GM06990 (cell line): ENCODE data around the gene RPL38.

Source experiments
- DNase-seq: peaks from one replicate; pipeline ENCODE4 v3.0.0-alpha.2; 2011; ENCODE audit not compliant: insufficient read length; ENCODE audit errors: extremely low read depth
- H3K27me3 ChIP-seq: replicated peaks from 2 replicates; pipeline ENCODE4 v1.6.0; 2011; ENCODE audit warnings: low read length; ENCODE audit not compliant: control insufficient read depth, insufficient read depth
- H3K36me3 ChIP-seq: 2 replicates; pipeline ENCODE4 v1.5.1; 2011; ENCODE audit warnings: low read length; ENCODE audit not compliant: control insufficient read depth, insufficient read depth
- H3K4me3 ChIP-seq: replicated peaks from 2 replicates; pipeline ENCODE4 v1.5.1; 2011; ENCODE audit warnings: low read depth, mild to moderate bottlenecking, control low read depth, low read length
- CTCF ChIP-seq: IDR thresholded peaks from 2 replicates; pipeline ENCODE4 v1.5.1; 2011; ENCODE audit warnings: low read length, control low read depth, mild to moderate bottlenecking, inconsistent platforms; ENCODE audit not compliant: insufficient read depth, poor library complexity, severe bottlenecking

The RPL38 gene

GRCh38 chr17:74198694-74199093, 4.8 kb upstream of the RPL38 start:
- peaks cover 1% of the 10 kb centered on the region; the same call in 1 of the 2 replicates for H3K27me3 ChIP-seq
- TF ChIP-seq CTCF, result no peak
- H3K36me3 ChIP-seq, result no peaks in the 10 kb centered on the region
- no peak for DNase-seq
- no peak overlapping the region for H3K4me3 ChIP-seq

- DNase-seq, result peak; percentile 52
- peak; percentile 98 for TF ChIP-seq CTCF
- H3K4me3 ChIP-seq, result no peak overlapping the region
- peaks cover 1% of the 10 kb centered on the region; the same call in 1 of the 2 replicates for H3K27me3 ChIP-seq
- H3K36me3 ChIP-seq, result no peaks in the 10 kb centered on the region; the same call in 1 of the 2 replicates
Measured at GRCh38 chr17:74199306-74200092, 4.0 kb upstream of the RPL38 start.

GRCh38 chr17:74200112-74200511, 3.4 kb upstream of the RPL38 start:
- no peak for TF ChIP-seq CTCF
- peaks cover 3% of the 10 kb centered on the region for H3K36me3 ChIP-seq
- no peak overlapping the region for H3K4me3 ChIP-seq
- no peak for DNase-seq
- peaks cover 1% of the 10 kb centered on the region; the same call in 1 of the 2 replicates for H3K27me3 ChIP-seq

- H3K4me3 ChIP-seq, result no peak overlapping the region
- TF ChIP-seq CTCF, result no peak
- H3K36me3 ChIP-seq, result peaks cover 11% of the 10 kb centered on the region
- H3K27me3 ChIP-seq, result no peaks in the 10 kb centered on the region; the same call in 1 of the 2 replicates
- DNase-seq, result no peak
Measured at GRCh38 chr17:74201250-74201649, 2.2 kb upstream of the RPL38 start.

- H3K27me3 ChIP-seq, result no peaks in the 10 kb centered on the region; the same call in 1 of the 2 replicates
- no peak for DNase-seq
- no peak overlapping the region for H3K4me3 ChIP-seq
- TF ChIP-seq CTCF, result no peak
- peaks cover 16% of the 10 kb centered on the region for H3K36me3 ChIP-seq
Measured at GRCh38 chr17:74201948-74202347, 1.5 kb upstream of the RPL38 start.
